ENCODE measurements around the gene RXFP3. TPM values are rescaled to one million over a fixed set of nuclear protein-coding genes. Genes with fewer than 3 reads are reported as not detected.

Gene RXFP3
- total RNA-seq, 1 experiment from 2014 or later = not detected

DNA sequence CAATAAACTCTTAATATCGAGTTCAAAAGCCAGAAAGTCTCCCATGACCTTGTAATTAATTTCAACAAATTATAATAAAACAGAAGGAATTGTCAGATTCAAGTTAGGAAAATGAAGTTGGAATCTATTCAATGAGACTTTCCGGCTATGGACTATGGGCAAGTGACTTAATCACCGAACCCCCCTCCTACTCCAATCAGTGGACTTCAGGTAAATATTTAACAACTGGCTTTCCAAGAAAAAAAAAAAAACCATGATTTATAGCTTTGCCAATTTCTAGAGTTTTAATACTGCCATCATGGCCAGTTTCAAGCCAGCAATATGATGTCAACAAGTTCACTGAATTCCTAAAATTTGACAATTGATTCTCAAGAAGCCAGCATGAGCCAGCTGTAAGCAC lies 43.8 kb downstream of the RXFP3 start:
- DNase-seq (ENCODE audit: low read depth) = no peak

- DNase-seq (ENCODE audit: low read depth) = peak; percentile 90
Observed at GRCh38 chr5:33981408-33982162, 45.4 kb downstream of the RXFP3 start.

- DNase-seq (ENCODE audit: low read depth) = no peak
Observed at GRCh38 chr5:33984178-33984577, 48.0 kb downstream of the RXFP3 start.

DNA sequence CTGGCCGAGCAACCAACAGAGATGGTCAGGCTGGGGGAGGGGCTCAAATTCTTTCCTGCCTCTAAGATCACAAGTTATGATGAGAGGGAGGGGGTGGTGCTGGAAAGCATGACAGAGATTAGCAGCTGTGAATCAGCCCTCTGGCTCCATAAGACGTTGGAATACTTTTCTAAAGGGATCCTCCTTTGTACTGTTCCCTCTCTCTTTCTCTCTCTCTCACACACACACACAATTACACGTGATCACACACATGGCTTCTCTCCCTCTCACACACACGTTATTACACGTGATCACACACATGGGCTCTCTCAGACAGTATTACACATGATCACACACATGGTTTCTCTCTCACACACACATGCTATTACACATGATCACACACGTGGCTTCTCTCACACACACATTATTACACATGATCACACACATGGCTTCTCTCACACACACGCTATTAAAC lies 48.5 kb downstream of the RXFP3 start, which contains the start of gene SLC45A2:
TSS of gene SLC45A2 (minus strand) at position 23 of the 454 bp plus-strand sequence. CDS start 110 bp downstream, outside the sequence.
- DNase-seq (ENCODE audit: low read depth) = no peak

DNA sequence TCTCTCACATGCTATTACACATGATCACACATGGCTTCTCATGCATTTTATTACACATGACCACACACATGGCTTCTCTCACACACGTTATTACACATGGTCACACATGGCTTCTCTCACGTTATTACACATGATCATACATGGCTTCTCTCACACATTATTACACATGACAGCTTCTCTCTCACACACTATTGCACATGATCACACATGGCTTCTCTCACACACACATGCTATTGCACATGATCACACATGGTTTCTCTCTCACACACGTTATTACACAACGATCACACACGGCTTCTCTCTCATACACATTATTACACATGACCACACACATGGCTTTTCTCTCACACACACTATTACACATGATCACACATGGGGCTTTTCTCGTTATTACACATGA lies 49.3 kb downstream of the RXFP3 start:
- DNase-seq (ENCODE audit: low read depth) = no peak

Other genes with a start within 250 kb of the RXFP3 start
- gene ADAMTS12, start 44.4 kb upstream of the RXFP3 start, total RNA-seq (2014; rRNA removed; shearing (Covaris generic)) = 13.5 and 16.7 TPM in 2 replicates
- not detected in 2 replicates for gene SLC45A2, start 48.3 kb downstream of the RXFP3 start, total RNA-seq (2014; rRNA removed; shearing (Covaris generic))
- 13.9 and 23.6 TPM in 2 replicates for gene AMACR, start 71.7 kb downstream of the RXFP3 start, total RNA-seq (2014; rRNA removed; shearing (Covaris generic))
- 1.1 and 1.3 TPM in 2 replicates for gene C1QTNF3, start 106.8 kb downstream of the RXFP3 start, total RNA-seq (2014; rRNA removed; shearing (Covaris generic))

Data from M059J (cell line).